ENCODE data around the gene TMA16. TPM values are rescaled to one million over a fixed set of nuclear protein-coding genes. Genes with fewer than 3 reads are reported as not detected.
"Not testable (repeated sequence)": the region's sequence is repeated elsewhere in the genome, so short reads cannot be mapped to it uniquely, and the experiment has no call there.

TMA16 gene
- total RNA-seq, 1 donor from 2014 or later = 23.2 TPM

- DNase-seq = no peak
Measured at GRCh38 chr4:163515198-163515597, 20.7 kb downstream of the TMA16 start.

GRCh38 chr4:163523791-163524365 lies 29.4 kb downstream of the TMA16 start:
- no peak for DNase-seq

- DNase-seq = no peak
Measured at GRCh38 chr4:163525982-163526381, 31.5 kb downstream of the TMA16 start.

GRCh38 chr4:163527172-163527571 lies 32.7 kb downstream of the TMA16 start:
- no peak for DNase-seq

GRCh38 chr4:163528653-163529052 lies 34.2 kb downstream of the TMA16 start:
- no peak for DNase-seq

- no peak for DNase-seq
Measured at GRCh38 chr4:163534056-163534455, 39.6 kb downstream of the TMA16 start.

- DNase-seq = no peak
Measured at GRCh38 chr4:163535657-163536056, 41.2 kb downstream of the TMA16 start.

GRCh38 chr4:163536091-163536490 lies 41.6 kb downstream of the TMA16 start:
- DNase-seq = peak; percentile 55

GRCh38 chr4:163537114-163537513 lies 42.6 kb downstream of the TMA16 start:
- DNase-seq = no peak

- DNase-seq = not testable (repeated sequence)
Measured at GRCh38 chr4:163538820-163539219, 44.3 kb downstream of the TMA16 start.

GRCh38 chr4:163540448-163540847 lies 46.0 kb downstream of the TMA16 start:
- no peak for DNase-seq

- DNase-seq = no peak
Measured at GRCh38 chr4:163540977-163541376, 46.5 kb downstream of the TMA16 start.

- no peak for DNase-seq
Measured at GRCh38 chr4:163542275-163542674, 47.8 kb downstream of the TMA16 start.

- DNase-seq = no peak
Measured at GRCh38 chr4:163544407-163545038, 50.0 kb downstream of the TMA16 start.

GRCh38 chr4:163548481-163549243 lies 54.2 kb downstream of the TMA16 start:
- peak; percentile 63 for DNase-seq

GRCh38 chr4:163550869-163551267 lies 56.4 kb downstream of the TMA16 start:
- no peak for DNase-seq

GRCh38 chr4:163553146-163553545 lies 58.7 kb downstream of the TMA16 start:
- DNase-seq = no peak

- peak; percentile 9 for DNase-seq
Measured at GRCh38 chr4:163554870-163555465, 60.5 kb downstream of the TMA16 start.

GRCh38 chr4:163556177-163556576 lies 61.7 kb downstream of the TMA16 start:
- no peak for DNase-seq

- no peak for DNase-seq
Measured at GRCh38 chr4:163556650-163557391, 62.3 kb downstream of the TMA16 start.

GRCh38 chr4:163558539-163559044 lies 64.1 kb downstream of the TMA16 start:
- DNase-seq = no peak

GRCh38 chr4:163562496-163562895 lies 68.0 kb downstream of the TMA16 start:
- DNase-seq = no peak
